Measurements from ENCODE around the gene GFAP. TPM values are rescaled to one million over a fixed set of nuclear protein-coding genes. Genes with fewer than 3 reads are reported as not detected.
A peak's percentile ranks its signal among the peaks of the same experiment; 100 is the strongest.

The GFAP gene
- total RNA-seq, 1 experiment from 2014 or later: not detected

DNA sequence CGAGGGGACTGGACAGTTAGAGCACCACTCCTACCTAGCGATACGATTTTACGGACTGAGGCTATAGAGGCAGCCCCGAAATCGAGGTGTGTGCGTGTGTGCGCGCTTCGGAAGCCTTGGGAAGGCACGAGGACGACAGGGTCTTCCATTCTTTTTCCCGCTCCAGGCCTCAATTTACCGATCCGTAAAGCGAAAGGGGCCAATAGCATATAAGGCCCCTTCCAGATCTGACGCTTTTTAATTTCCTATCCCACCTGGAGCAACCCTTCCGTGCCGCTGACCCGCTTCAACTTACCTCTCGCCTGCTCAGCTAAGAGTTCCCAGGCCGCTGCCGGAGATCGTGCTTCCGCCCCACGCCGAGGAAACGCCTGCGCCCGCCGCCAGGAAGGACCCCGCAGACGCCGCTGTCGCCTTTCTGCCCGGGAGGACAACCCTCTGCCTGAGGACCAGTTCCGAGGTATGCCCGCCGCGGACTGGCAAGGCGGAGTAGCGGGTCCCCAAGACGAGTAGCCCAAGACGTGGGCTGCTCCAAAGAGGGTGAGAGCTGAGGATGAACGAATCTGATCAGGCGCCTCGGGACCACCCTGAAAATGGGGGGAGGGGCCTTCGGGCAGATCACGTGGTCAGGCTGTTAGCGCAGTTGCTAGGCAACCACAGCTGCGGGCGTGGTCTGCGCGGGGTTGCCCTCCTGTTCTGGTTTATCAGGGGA lies 16.1 kb downstream of the GFAP start, which contains the start of gene EFTUD2:
Gene EFTUD2 (minus strand): TSS at position 372 of the 709 bp plus-strand sequence. CDS start 4,924 bp downstream, outside the sequence.
- peaks cover 30% of the 10 kb centered on the region for H3K36me3 Mint-ChIP-seq (ENCODE audit: insufficient read depth, unreplicated experiment)
- peak within 1 kb of the TSS; percentile 84 for H3K4me3 Mint-ChIP-seq (ENCODE audit: low read depth, unreplicated experiment)
- CTCF ChIA-PET: interaction anchor here (0.6 to 2.7 kb wide), 8 partner anchors 11 to 305 kb away, joined by 3 to 17 read pairs (median 4); partner anchors contain the start of gene ACBD4
- intact Hi-C loops (cut with micrococcal nuclease; ENCODE audit: unreplicated experiment): no loop called here
- no peaks in the 10 kb centered on the region for H3K9me3 Mint-ChIP-seq (ENCODE audit: low read depth, unreplicated experiment)
- H3K27me3 Mint-ChIP-seq (ENCODE audit: unreplicated experiment): no peaks in the 10 kb centered on the region
- TF ChIP-seq, protein P1, sequence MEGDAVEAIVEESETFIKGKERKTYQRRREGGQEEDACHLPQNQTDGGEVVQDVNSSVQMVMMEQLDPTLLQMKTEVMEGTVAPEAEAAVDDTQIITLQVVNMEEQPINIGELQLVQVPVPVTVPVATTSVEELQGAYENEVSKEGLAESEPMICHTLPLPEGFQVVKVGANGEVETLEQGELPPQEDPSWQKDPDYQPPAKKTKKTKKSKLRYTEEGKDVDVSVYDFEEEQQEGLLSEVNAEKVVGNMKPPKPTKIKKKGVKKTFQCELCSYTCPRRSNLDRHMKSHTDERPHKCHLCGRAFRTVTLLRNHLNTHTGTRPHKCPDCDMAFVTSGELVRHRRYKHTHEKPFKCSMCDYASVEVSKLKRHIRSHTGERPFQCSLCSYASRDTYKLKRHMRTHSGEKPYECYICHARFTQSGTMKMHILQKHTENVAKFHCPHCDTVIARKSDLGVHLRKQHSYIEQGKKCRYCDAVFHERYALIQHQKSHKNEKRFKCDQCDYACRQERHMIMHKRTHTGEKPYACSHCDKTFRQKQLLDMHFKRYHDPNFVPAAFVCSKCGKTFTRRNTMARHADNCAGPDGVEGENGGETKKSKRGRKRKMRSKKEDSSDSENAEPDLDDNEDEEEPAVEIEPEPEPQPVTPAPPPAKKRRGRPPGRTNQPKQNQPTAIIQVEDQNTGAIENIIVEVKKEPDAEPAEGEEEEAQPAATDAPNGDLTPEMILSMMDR (IDR thresholded peaks at IDR 0.05; ENCODE audit: unreplicated experiment): no peak
- TSS peak; percentile 32 for BruUV-seq (replicated peaks)
- H3K4me1 Mint-ChIP-seq (ENCODE audit: low read depth, unreplicated experiment): peaks cover 19% of the 10 kb centered on the region
- H3K27ac Mint-ChIP-seq (ENCODE audit: unreplicated experiment): peak within 1 kb of the TSS; percentile 99
- DNase-seq: peak; percentile 97

GRCh38 chr17:44898768-44899073 lies 16.6 kb downstream of the GFAP start:
- TF ChIP-seq, protein P1 (IDR thresholded peaks at IDR 0.05; ENCODE audit: unreplicated experiment): no peak
- Mint-ChIP-seq H3K4me1 (ENCODE audit: low read depth, unreplicated experiment) (peaks cover 19% of the 10 kb centered on the region), H3K4me3 (ENCODE audit: low read depth, unreplicated experiment) (peak overlapping the region; percentile 84), H3K27me3 (ENCODE audit: unreplicated experiment) (no peaks in the 10 kb centered on the region), H3K36me3 (ENCODE audit: insufficient read depth, unreplicated experiment) (peaks cover 35% of the 10 kb centered on the region), H3K27ac (ENCODE audit: unreplicated experiment) (peak overlapping the region; percentile 99), H3K9me3 (ENCODE audit: low read depth, unreplicated experiment) (no peaks in the 10 kb centered on the region)
- peak; percentile 48 for DNase-seq
- TSS peak; percentile 83 for BruUV-seq (replicated peaks)
- intact Hi-C loops (cut with micrococcal nuclease; ENCODE audit: unreplicated experiment): no loop called here
- CTCF ChIA-PET: interaction anchor here (0.6 to 2.7 kb wide), 8 partner anchors 12 to 305 kb away, joined by 3 to 17 read pairs (median 4); partner anchors contain the start of gene ACBD4

- no peak overlapping the region for H3K27ac Mint-ChIP-seq (ENCODE audit: unreplicated experiment)
- H3K9me3 Mint-ChIP-seq (ENCODE audit: low read depth, unreplicated experiment): no peaks in the 10 kb centered on the region
- H3K4me3 Mint-ChIP-seq (ENCODE audit: low read depth, unreplicated experiment): no peak overlapping the region
- CTCF ChIA-PET: interaction anchor here (0.7 kb wide), 1 partner anchor 120 kb away, joined by 5 read pairs; no protein-coding TSS in a partner anchor
- peaks cover 33% of the 10 kb centered on the region for H3K36me3 Mint-ChIP-seq (ENCODE audit: insufficient read depth, unreplicated experiment)
- H3K4me1 Mint-ChIP-seq (ENCODE audit: low read depth, unreplicated experiment): peaks cover 10% of the 10 kb centered on the region
- TF ChIP-seq, protein P1 (IDR thresholded peaks at IDR 0.05; ENCODE audit: unreplicated experiment): no peak
- BruUV-seq (replicated peaks): no TSS peak
- no peak for DNase-seq
- intact Hi-C loops (cut with micrococcal nuclease; ENCODE audit: unreplicated experiment): no loop called here
- no peaks in the 10 kb centered on the region for H3K27me3 Mint-ChIP-seq (ENCODE audit: unreplicated experiment)
These were observed 20.7 kb downstream of the GFAP start for GRCh38 chr17:44894642-44895041.

DNA sequence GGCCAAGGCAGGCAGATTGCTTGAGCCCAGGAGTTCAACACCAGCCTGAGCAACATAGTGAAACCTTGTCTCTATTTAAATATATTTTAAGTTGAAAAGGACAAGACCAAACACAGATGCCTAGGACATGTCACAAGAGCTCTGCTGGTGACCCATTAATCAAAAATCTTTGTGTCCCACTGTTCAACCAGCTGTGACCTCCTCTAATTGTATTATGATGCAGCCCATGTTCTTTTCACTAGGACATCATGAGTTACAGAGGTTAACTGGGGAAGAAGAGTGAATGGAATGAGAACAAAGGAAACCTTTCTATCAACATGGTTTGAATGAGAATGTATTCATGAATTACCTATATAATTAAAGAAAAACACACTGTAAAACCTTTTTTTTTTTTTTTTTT lies 23.1 kb downstream of the GFAP start:
- H3K4me1 Mint-ChIP-seq (ENCODE audit: low read depth, unreplicated experiment): no peaks in the 10 kb centered on the region
- intact Hi-C loops (cut with micrococcal nuclease; ENCODE audit: unreplicated experiment): no loop called here
- H3K36me3 Mint-ChIP-seq (ENCODE audit: insufficient read depth, unreplicated experiment): peaks cover 17% of the 10 kb centered on the region
- DNase-seq: no peak
- H3K4me3 Mint-ChIP-seq (ENCODE audit: low read depth, unreplicated experiment): no peak overlapping the region
- BruUV-seq (replicated peaks): no TSS peak
- CTCF ChIA-PET: no interaction called here
- TF ChIP-seq, protein P1 (IDR thresholded peaks at IDR 0.05; ENCODE audit: unreplicated experiment): no peak
- no peak overlapping the region for H3K27ac Mint-ChIP-seq (ENCODE audit: unreplicated experiment)
- no peaks in the 10 kb centered on the region for H3K9me3 Mint-ChIP-seq (ENCODE audit: low read depth, unreplicated experiment)
- H3K27me3 Mint-ChIP-seq (ENCODE audit: unreplicated experiment): no peaks in the 10 kb centered on the region
